Astrocyte (in vitro differentiated cells and primary cell): ENCODE measurements around the gene MT1X. TPM values are rescaled to one million over a fixed set of nuclear protein-coding genes. Genes with fewer than 3 reads are reported as not detected.

ENCODE experiments used
- DNase-seq: peaks from one replicate; pipeline ENCODE4 v3.0.0-alpha.2; 2010; ENCODE audit warnings: low read depth
- FAIRE-seq: peaks from 2 replicates; lab custom pipeline; 2011; peaks lifted over from hg19 to GRCh38; lab: Jason Lieb, UNC
- H2AFZ ChIP-seq: 2 replicates; pipeline ENCODE4 v1.6.0; 2012; ENCODE audit warnings: low read depth, low read length, inconsistent platforms
- H3K27ac ChIP-seq: 2 replicates; pipeline ENCODE4 v1.5.1; 2011; ENCODE audit warnings: low read depth, low read length, inconsistent platforms
- H3K27me3 ChIP-seq: 2 replicates; pipeline ENCODE4 v1.6.0; 2011; ENCODE audit warnings: low read length, inconsistent platforms; ENCODE audit not compliant: insufficient read depth
- H3K36me3 ChIP-seq: 2 replicates; pipeline ENCODE4 v1.5.1; 2011; ENCODE audit warnings: low read length, inconsistent platforms; ENCODE audit not compliant: insufficient read depth
- H3K4me1 ChIP-seq: 2 replicates; pipeline ENCODE4 v1.5.1; 2011; ENCODE audit warnings: low read length, inconsistent platforms; ENCODE audit not compliant: insufficient read depth
- H3K4me2 ChIP-seq: 2 replicates; pipeline ENCODE4 v1.6.0; 2012; ENCODE audit warnings: low read length, inconsistent platforms
- H3K4me3 ChIP-seq: 2 replicates; pipeline ENCODE4 v1.5.1; 2011; ENCODE audit warnings: low read depth, mild to moderate bottlenecking, low read length, inconsistent platforms; ENCODE audit not compliant: insufficient read depth
- H3K79me2 ChIP-seq: 2 replicates; pipeline ENCODE4 v1.6.0; 2012; ENCODE audit warnings: mild to moderate bottlenecking, low read length, inconsistent platforms; ENCODE audit not compliant: insufficient read depth
- H3K9ac ChIP-seq: 2 replicates; pipeline ENCODE4 v1.6.0; 2012; ENCODE audit warnings: mild to moderate bottlenecking, low read length, inconsistent platforms
- H3K9me3 ChIP-seq: 2 replicates; pipeline ENCODE4 v1.5.1; 2012; ENCODE audit warnings: low read depth, mild to moderate bottlenecking, low read length, inconsistent platforms; ENCODE audit not compliant: insufficient read depth
- H4K20me1 ChIP-seq: 2 replicates; pipeline ENCODE4 v1.6.0; 2012; ENCODE audit warnings: low read length, inconsistent platforms; ENCODE audit not compliant: insufficient read depth
- H3K27ac Mint-ChIP-seq: one replicate; pipeline ENCODE4 v1.8.0; 2021; ENCODE audit warnings: mild to moderate bottlenecking, mixed read lengths; ENCODE audit not compliant: unreplicated experiment
- H3K27me3 Mint-ChIP-seq: one replicate; pipeline ENCODE4 v1.8.0; 2021; ENCODE audit warnings: low read depth, mixed read lengths; ENCODE audit not compliant: unreplicated experiment
- H3K36me3 Mint-ChIP-seq: one replicate; pipeline ENCODE4 v1.8.0; 2021; ENCODE audit warnings: low read depth, mixed read lengths; ENCODE audit not compliant: unreplicated experiment
- H3K4me1 Mint-ChIP-seq: one replicate; pipeline ENCODE4 v1.8.0; 2021; ENCODE audit warnings: low read depth, mixed read lengths; ENCODE audit not compliant: unreplicated experiment
- H3K4me3 Mint-ChIP-seq: one replicate; pipeline ENCODE4 v1.8.0; 2021; ENCODE audit warnings: mild to moderate bottlenecking, moderate library complexity, mixed read lengths; ENCODE audit not compliant: unreplicated experiment
- H3K9me3 Mint-ChIP-seq: one replicate; pipeline ENCODE4 v1.8.0; 2021; ENCODE audit warnings: mild to moderate bottlenecking, mixed read lengths; ENCODE audit not compliant: unreplicated experiment
- CTCF ChIP-seq: IDR thresholded peaks from 2 replicates; pipeline ENCODE4 v1.5.1; 2011; ENCODE audit warnings: low read depth, mild to moderate bottlenecking, inconsistent platforms, low read length, moderate library complexity; ENCODE audit not compliant: insufficient read depth
- EZH2 ChIP-seq: IDR thresholded peaks from 2 replicates; pipeline ENCODE4 v1.6.1; 2012; ENCODE audit warnings: mild to moderate bottlenecking, low read length, inconsistent platforms; ENCODE audit not compliant: insufficient read depth
- total RNA-seq: library from RNA; stranded (reverse); gene quantifications from 2 replicates; pipeline ENCODE4 v1.2.1, GENCODE V29; 2021

MT1X gene
- total RNA-seq, 1 donor from 2014 or later, result 7.0 TPM

GRCh38 chr16:56710181-56710737, 28.0 kb downstream of the MT1X start:
- no peak overlapping the region for H3K27ac ChIP-seq
- no peaks in the 10 kb centered on the region for H3K36me3 ChIP-seq
- DNase-seq (no peak), FAIRE-seq (no peak)
- peaks cover 2% of the 10 kb centered on the region for H3K27me3 ChIP-seq
- Mint-ChIP-seq H3K27me3 (peaks cover 26% of the 10 kb centered on the region), H3K36me3 (no peaks in the 10 kb centered on the region), H3K9me3 (no peaks in the 10 kb centered on the region), H3K4me3 (no peak overlapping the region), H3K4me1 (no peaks in the 10 kb centered on the region), H3K27ac (no peak overlapping the region)
- H2AFZ ChIP-seq, result no peak overlapping the region
- TF ChIP-seq CTCF (no peak), EZH2 (no peak)
- no peaks in the 10 kb centered on the region for H3K4me1 ChIP-seq
- H3K9me3 ChIP-seq, result no peaks in the 10 kb centered on the region
- no peak overlapping the region for H3K4me3 ChIP-seq
- H3K9ac ChIP-seq, result no peak overlapping the region
- H3K4me2 ChIP-seq, result no peak overlapping the region
- H4K20me1 ChIP-seq, result no peaks in the 10 kb centered on the region
- H3K79me2 ChIP-seq, result no peaks in the 10 kb centered on the region

- Histone ChIP-seq H3K27me3 (peaks cover 2% of the 10 kb centered on the region), H3K27ac (no peak overlapping the region)
- no peak for FAIRE-seq
Measured at GRCh38 chr16:56711862-56712261, 29.6 kb downstream of the MT1X start.

More at GRCh38 chr16:56711862-56712261, 29.6 kb downstream of the MT1X start:
- H3K4me1 ChIP-seq, result no peaks in the 10 kb centered on the region
- no peak overlapping the region for H2AFZ ChIP-seq
- no peaks in the 10 kb centered on the region for H3K4me1 Mint-ChIP-seq
- no peak overlapping the region for H3K9ac ChIP-seq
- no peak overlapping the region for H3K4me2 ChIP-seq
- no peak overlapping the region for H3K4me3 Mint-ChIP-seq
- no peak overlapping the region for H3K27ac Mint-ChIP-seq
- peaks cover 27% of the 10 kb centered on the region for H3K27me3 Mint-ChIP-seq
- no peaks in the 10 kb centered on the region for H4K20me1 ChIP-seq
- no peak overlapping the region for H3K4me3 ChIP-seq
- no peak for TF ChIP-seq CTCF
- no peak for TF ChIP-seq EZH2
- DNase-seq, result no peak
- no peaks in the 10 kb centered on the region for H3K9me3 Mint-ChIP-seq
- no peaks in the 10 kb centered on the region for H3K79me2 ChIP-seq
- no peaks in the 10 kb centered on the region for H3K36me3 ChIP-seq
- H3K9me3 ChIP-seq, result no peaks in the 10 kb centered on the region
- H3K36me3 Mint-ChIP-seq, result no peaks in the 10 kb centered on the region
